Pancreas (tissue), 10 donors: ENCODE results near the gene RNU11. TPM values are rescaled to one million over a fixed set of nuclear protein-coding genes. Genes with fewer than 3 reads are reported as not detected.
"Not testable (repeated sequence)": the region's sequence is repeated elsewhere in the genome, so short reads cannot be mapped to it uniquely, and the experiment has no call there.

Experiments
- ATAC-seq, 4 donors: fragments of 200-7000 bp; cut with Tn5 transposase; one replicate each; pipeline versions ENCODE4 v1.8.0 to v1.9.1; 2020; ENCODE audit warnings: mild to moderate bottlenecking in 4 of 4, moderate library complexity in 4 of 4
- DNase-seq, 6 donors: peaks; one replicate each; pipeline ENCODE4 v3.0.0-alpha.2; 2020
- FAIRE-seq: peaks from 2 replicates; lab custom pipeline; 2012; peaks lifted over from hg19 to GRCh38; lab: Jason Lieb, UNC
- H3K27ac ChIP-seq, 4 donors: fragments of 200-600 bp; sonication (generic); 1 replicate in 3 of 4; 2 replicates in 1 of 4; pipeline versions ENCODE4 v1.5.0 to v1.8.0; 2020
- H3K27me3 ChIP-seq, 4 donors: fragments of 200-600 bp; one replicate each; pipeline ENCODE4 v1.8.0; 2021
- H3K36me3 ChIP-seq, 3 donors: fragments of 200-600 bp; sonication (generic) in 1 of 3; one replicate each; pipeline versions ENCODE4 v1.5.0 to v1.8.0; 2020 to 2021
- H3K4me1 ChIP-seq, 3 donors: fragments of 200-600 bp; one replicate each; pipeline ENCODE4 v1.8.0; 2021
- H3K4me3 ChIP-seq, 4 donors: fragments of 200-600 bp; sonication (generic) in 2 of 4; one replicate each; pipeline versions ENCODE4 v1.5.0 to v1.8.0; 2020 to 2021
- H3K9me3 ChIP-seq, 4 donors: fragments of 200-600 bp; one replicate each; pipeline ENCODE4 v1.8.0; 2021
- WGBS, 2 donors: extraction: QIAGEN DNeasy Blood & Tissue Kit; methylation state at CpG; one replicate each; pipeline ENCODE4 v1.1.7; 2013; 5-methylcytosine and 5-hydroxymethylcytosine counted together
- intact Hi-C, 3 donors: fragments of 100-400 bp; cut with DNase I; formaldehyde crosslinking; loops; one replicate each; pipeline versions ENCODE4 v1.11.1 to v1.14.2; 2022
- polyA plus RNA-seq, 2 donors: library from polyadenylated mRNA; stranded (reverse); fragments of 200-250 nt; gene quantifications; one replicate each; pipeline ENCODE4 v1.2.3, GENCODE V29; 2013
- total RNA-seq, 6 donors: library from RNA; stranded (reverse); fragmentation: NEBNext Ultra II Directional in 4 of 6; extraction: Animal tissue kit (Norgen Biotek cat#: 25700) in 4 of 6; gene quantifications; one replicate each; pipeline versions ENCODE4 v1.2.1 to v1.2.4, GENCODE V29; 2021 to 2023
- TF ChIP-seq, protein P1 (sequence below), 4 donors: fragments of 200-600 bp; sonication (generic) in 3 of 4; IDR thresholded peaks; one replicate each; pipeline versions ENCODE4 v1.5.0 to v1.8.0; 2021; ENCODE audit warnings: antibody characterized with exemption in 4 of 4
- donor health status: healthy with polysubstance abuse.
- donor health status: DM: no; HTN: no; CAD: no; lungs with moderate emphysema.
- donor health status: DM: no; HTN: no; CAD: no.
- donor health status: control.
- donor health status: control.
- donor health status: Bipolar disorder and iron deficiency.
- donor health status: DM: yes; HTN: yes; CAD: no.
- donor health status: DM: no; HTN: no; CAD: no.
- donor health status: DM: no; HTN: no; CAD: no.
- donor health status: DM: yes; HTN: yes; CAD: no.

Gene RNU11
- total and polyA plus RNA-seq, 8 donors: not detected

DNA sequence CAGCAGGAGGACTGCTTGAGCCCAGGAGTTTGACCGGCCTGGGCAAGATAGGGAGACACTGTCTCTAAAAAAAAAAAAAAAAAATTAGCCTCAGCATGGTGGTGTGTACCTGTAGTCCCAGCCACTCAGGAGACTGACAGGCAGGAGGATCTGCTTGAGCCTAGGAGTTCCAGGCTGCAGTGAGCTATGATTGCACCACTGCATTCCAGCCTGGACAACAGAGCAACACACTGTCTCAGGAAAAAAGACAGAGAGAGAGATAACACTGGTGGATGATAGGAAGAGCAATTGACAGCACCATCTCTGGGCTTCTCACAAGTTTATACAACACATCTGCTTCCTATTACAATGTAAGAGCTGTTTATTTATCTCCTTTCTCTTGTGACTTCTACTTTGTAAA is 2.4 kb upstream of the RNU11 start:
- no peaks in the 10 kb centered on the region for H3K27me3 ChIP-seq
- peaks cover 3 to 31% (median 5%) of the 10 kb centered on the region in 3 donors for H3K4me1 ChIP-seq
- no peak for FAIRE-seq
- no peak for ATAC-seq
- no peak overlapping the region for H3K27ac ChIP-seq
- 76 to 85% methylated on average over 1 of the region's 1 CpG for WGBS, 2 donors
- no peak overlapping the region for H3K4me3 ChIP-seq
- H3K9me3 ChIP-seq: no peaks in the 10 kb centered on the region
- H3K36me3 ChIP-seq: no peaks in the 10 kb centered on the region
- DNase-seq: no peak
- intact Hi-C loops: no loop called here
- TF ChIP-seq, protein P1, sequence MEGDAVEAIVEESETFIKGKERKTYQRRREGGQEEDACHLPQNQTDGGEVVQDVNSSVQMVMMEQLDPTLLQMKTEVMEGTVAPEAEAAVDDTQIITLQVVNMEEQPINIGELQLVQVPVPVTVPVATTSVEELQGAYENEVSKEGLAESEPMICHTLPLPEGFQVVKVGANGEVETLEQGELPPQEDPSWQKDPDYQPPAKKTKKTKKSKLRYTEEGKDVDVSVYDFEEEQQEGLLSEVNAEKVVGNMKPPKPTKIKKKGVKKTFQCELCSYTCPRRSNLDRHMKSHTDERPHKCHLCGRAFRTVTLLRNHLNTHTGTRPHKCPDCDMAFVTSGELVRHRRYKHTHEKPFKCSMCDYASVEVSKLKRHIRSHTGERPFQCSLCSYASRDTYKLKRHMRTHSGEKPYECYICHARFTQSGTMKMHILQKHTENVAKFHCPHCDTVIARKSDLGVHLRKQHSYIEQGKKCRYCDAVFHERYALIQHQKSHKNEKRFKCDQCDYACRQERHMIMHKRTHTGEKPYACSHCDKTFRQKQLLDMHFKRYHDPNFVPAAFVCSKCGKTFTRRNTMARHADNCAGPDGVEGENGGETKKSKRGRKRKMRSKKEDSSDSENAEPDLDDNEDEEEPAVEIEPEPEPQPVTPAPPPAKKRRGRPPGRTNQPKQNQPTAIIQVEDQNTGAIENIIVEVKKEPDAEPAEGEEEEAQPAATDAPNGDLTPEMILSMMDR (IDR thresholded peaks at IDR 0.05): no peak

DNA sequence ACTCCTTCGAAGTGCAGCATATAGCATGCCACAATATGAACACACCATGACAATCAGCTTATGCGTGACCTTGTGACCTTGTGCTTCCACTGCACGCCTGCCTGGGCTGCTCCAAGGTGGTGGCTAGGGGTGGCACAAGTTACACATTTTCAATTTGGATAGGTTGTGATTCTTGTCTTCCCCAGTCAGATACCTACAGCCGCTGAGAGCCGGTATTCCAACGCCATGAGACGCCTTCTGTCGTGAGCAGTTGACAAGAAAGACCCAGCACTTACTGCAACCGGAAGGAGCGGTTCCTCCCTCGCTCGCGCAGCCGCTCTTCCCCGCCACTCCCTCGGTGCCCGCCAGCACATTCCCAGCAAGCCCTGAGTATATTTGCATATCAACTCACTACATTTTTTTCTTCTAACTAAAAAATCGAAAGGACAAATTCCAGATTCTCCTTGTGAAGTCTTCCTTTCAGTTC is 359 bp upstream of the RNU11 start:
- peak; percentile 85 to 95 (median 92) for DNase-seq
- TF ChIP-seq, protein P1 (IDR thresholded peaks at IDR 0.05): no peak
- H3K4me1 ChIP-seq: peaks cover 0 to 21% (median 0%) of the 10 kb centered on the region in 3 donors
- intact Hi-C loops: no loop called here
- WGBS, 2 donors: 0 to 1% methylated on average over 18 of the region's 18 CpGs
- no peaks in the 10 kb centered on the region for H3K9me3 ChIP-seq
- peak; percentile 90 to 94 (median 92) for ATAC-seq
- no peaks in the 10 kb centered on the region for H3K27me3 ChIP-seq
- H3K36me3 ChIP-seq: no peaks in the 10 kb centered on the region
- peak overlapping the region; percentile 85 to 95 (median 92) for H3K27ac ChIP-seq
- FAIRE-seq: no peak
- H3K4me3 ChIP-seq: peak overlapping the region in 3 of 4 donors; percentile 3 to 38 (median 34)

DNA sequence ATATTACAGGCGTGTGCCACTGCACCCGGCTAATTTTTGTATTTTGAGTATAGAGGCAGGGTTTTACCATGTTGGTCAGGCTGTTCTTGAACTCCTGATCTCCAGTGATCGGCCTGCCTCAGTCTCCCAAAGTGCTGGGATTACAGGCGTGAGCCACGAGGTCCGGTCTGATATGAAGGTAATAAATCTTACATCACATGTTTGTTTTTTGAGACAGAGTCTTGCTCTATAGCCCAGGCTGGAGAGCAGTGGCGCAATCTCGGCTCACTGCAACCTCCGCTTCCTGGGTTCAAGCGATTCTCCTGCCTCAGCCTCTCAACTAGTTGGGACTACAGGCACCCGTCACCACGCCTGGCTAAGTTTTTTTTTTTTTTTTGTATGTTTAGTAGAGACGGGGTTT is 4.7 kb downstream of the RNU11 start:
- DNase-seq, H3K9me3 ChIP-seq, H3K27ac ChIP-seq, intact Hi-C loops, H3K4me1 ChIP-seq, H3K36me3 ChIP-seq, ATAC-seq, FAIRE-seq, H3K27me3 ChIP-seq, H3K4me3 ChIP-seq: not testable (repeated sequence)
- WGBS, 2 donors: 58 to 72% methylated on average over 12 to 13 of the region's 13 CpGs

DNA sequence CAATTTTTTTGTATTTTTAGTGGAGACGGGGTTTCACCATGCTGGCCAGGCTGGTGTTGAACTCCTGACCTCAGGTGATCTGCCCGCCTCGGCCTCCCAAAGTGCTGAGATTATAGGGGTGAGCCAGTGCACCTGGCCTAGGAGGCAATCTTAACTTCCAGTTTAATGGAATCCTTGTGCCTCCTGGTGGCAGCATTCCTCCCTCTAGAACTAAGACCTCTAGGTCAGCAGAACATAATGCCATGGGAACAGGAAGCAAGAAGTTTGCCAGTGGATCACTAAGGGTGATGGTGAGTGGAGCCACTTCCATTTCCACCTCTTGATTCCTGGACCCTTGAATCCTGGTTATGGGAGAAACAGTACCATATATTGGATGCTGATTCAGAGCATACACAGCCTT is 5.5 kb downstream of the RNU11 start:
- ATAC-seq (peak in 3 of 4 donors; percentile 60 to 68 (median 67)), DNase-seq (peak in 2 of 6 donors; percentile 19 to 40)
- FAIRE-seq, H3K36me3 ChIP-seq, H3K4me1 ChIP-seq, H3K27ac ChIP-seq, intact Hi-C loops, H3K9me3 ChIP-seq, H3K4me3 ChIP-seq, H3K27me3 ChIP-seq: not testable (repeated sequence)
- WGBS, 2 donors: 30 to 42% methylated on average over 3 of the region's 3 CpGs
- TF ChIP-seq, protein P1 (IDR thresholded peaks at IDR 0.05): peak in 1 of 4 donors; percentile 7

DNA sequence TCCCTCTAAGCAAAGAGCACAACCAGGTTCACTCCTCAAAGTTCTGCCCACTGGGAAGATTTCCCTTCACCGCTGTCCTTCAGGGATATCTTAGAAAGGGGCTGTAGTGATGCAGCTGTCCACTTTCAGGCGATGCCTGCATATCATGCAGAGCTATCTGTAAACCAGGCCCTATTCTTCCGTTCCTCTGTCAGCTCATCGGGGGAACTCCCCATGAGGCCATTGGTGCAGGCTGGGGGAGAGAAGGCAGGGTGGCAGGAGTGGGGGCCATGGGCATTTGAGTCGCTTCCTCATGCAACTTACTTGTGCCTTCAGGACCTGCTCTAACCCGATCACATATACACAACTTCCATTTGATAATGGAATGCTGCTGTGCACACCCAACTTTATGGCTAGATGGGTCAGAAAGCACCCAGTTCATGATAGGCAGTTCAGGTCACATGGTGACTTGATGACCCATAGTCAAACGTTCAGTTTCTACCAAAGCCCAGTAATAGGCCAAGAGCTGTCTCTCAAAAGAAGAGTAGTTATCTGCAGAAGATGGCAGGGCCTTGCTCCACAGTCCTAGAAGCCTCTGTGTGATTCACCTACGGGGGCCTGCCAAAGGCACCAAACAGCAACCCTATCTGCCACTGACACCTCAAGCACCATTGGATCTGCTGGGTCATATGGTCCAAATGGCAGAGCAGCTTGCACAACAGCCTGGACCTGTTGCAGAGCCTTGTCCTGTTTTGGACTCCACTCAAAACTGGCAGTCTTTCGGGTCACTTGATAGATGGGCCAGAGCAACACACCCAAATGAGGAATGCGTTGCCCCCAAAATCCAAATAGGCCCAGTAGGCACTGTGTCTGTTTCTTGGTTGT is 7.3 kb downstream of the RNU11 start:
- FAIRE-seq, intact Hi-C loops, DNase-seq, ATAC-seq, H3K4me3 ChIP-seq, H3K36me3 ChIP-seq, H3K27me3 ChIP-seq, H3K27ac ChIP-seq, H3K4me1 ChIP-seq, H3K9me3 ChIP-seq: not testable (repeated sequence)
- 74 to 75% methylated on average over 10 of the region's 10 CpGs for WGBS, 2 donors

DNA sequence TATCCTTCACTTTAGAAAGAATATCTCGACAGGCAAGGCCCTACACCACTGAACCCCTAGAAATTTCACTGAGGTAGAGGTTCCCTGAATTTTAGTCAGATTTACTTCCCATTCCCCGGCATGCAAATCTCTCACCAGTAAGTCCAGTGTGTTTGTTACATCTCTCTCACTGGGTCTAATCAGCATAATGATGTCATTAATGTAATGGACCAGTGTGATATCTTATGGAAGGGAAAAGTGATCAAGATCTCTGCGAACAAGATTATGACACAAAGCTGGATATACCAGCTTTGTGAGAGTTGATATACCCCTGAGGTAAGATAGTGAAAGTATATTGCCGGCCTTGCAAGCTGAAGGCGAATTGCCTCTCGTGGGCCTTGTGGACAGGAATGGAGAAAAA is 7.9 kb downstream of the RNU11 start:
- Histone ChIP-seq H3K27ac (no peak overlapping the region), H3K9me3 (no peaks in the 10 kb centered on the region), H3K4me1 (no peaks in the 10 kb centered on the region), H3K4me3 (no peak overlapping the region), H3K27me3 (no peaks in the 10 kb centered on the region), H3K36me3 (no peaks in the 10 kb centered on the region)
- no peak for ATAC-seq
- intact Hi-C loops: no loop called here
- DNase-seq: no peak
- FAIRE-seq: no peak
- WGBS, 2 donors: 84 to 87% methylated on average over 6 of the region's 6 CpGs
- TF ChIP-seq, protein P1 (IDR thresholded peaks at IDR 0.05): no peak
